Left renal cortex interstitium (tissue), 4 donors: Measurements from ENCODE around the gene TBC1D8B. TPM values are rescaled to one million over a fixed set of nuclear protein-coding genes. Genes with fewer than 3 reads are reported as not detected.
"Not testable (repeated sequence)": the region's sequence is repeated elsewhere in the genome, so short reads cannot be mapped to it uniquely, and the experiment has no call there.

ENCODE experiments used
- DNase-seq, 4 donors: peaks; one replicate each; pipeline ENCODE4 v3.0.0-alpha.2; 2013; ENCODE audit warnings: low read depth in 4 of 4, low spot score in 2 of 4, missing footprints in 1 of 4
- polyA plus RNA-seq, 4 donors: library from polyadenylated mRNA; unstranded; fragments of 120-200 nt; gene quantifications; one replicate each; pipeline ENCODE4 v1.2.1, GENCODE V29; 2013; ENCODE audit not compliant: insufficient read length in 4 of 4

Gene TBC1D8B
- 1 to 10 TPM; 5.3 to 5.7 (median 5.4) TPM for polyA plus RNA-seq

DNA sequence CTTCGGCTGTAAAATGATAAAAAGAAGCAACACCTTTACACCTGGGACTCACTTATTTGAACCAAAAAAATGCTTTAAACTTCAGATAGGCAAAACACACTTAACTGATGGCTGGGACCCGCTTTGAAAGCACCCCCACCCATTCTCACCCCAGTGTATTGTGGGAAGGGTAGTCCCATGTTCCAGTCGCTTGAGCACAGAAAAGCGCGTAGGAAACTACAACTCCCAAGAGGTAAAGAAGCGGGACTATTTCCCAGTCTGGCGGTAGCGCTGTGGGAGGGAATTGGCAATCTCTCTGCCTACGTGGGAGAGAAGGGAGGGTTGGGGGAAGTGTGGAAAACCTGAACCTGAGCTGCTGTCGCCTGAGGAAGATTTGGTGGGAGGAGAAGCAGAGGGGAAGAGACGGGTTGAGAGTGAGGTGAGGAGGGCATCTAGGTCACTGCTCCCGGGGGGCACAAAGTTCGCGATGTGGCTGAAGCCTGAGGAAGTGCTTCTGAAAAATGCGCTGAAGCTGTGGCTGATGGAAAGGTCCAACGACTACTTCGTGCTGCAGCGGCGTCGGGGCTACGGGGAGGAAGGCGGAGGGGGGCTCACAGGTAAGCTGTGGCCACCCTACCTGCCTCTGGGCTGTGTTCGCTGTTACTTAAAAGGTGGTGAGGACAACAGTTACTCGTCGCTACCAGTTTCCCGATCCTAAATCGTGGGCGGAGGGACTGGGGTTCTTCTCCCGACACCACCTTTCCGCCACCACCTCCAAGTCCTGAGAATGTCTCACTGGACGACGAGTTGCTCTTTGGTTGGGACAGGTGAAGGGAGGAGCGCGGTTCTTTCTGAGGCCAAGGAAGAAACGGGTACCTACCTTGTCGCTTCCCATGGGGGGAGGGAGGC lies at the start of gene TBC1D8B:
TSS of gene TBC1D8B (plus strand) at position 286 of the 888 bp plus-strand sequence. CDS start at position 467, 181 bp downstream.
- peak; percentile 47 to 85 (median 68) for DNase-seq

DNA sequence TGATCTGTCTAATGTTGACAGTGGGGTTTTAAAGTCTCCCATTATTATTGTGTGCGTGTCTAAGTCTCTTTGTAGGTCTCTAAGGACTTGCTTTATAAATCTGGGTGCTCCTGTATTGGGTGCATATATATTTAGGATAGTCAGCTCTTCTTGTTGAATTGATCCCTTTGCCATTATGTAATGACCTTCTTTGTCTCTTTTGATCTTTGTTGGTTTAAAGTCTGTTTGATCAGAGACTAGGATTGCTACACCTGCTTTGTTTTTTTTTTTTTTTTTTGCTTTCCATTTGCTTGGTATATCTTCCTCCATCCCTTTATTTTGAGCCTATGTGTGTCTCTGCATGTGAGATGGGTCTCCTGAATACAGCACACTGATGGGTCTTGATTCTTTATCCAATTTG lies 33.2 kb upstream of the TBC1D8B start:
- not testable (repeated sequence) for DNase-seq

DNA sequence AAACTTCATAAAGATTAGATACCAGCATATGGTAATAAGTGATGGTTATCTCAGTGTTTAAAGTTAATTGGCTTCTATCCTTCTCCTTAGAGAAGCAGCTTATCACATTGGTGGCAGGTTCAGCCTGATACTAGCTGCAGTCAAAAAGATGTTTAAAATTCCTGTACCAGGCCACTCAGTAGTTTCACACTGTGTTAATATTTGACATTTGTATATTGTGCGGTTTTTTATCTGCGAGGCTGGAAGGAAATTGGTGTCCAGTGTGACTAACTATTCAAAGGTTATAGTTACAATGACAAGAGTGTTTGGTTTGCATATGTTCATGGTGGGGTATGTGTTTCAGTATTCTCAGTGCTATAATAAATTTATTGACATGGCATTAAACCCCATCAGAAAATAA lies 27.5 kb upstream of the TBC1D8B start:
- no peak for DNase-seq

DNA sequence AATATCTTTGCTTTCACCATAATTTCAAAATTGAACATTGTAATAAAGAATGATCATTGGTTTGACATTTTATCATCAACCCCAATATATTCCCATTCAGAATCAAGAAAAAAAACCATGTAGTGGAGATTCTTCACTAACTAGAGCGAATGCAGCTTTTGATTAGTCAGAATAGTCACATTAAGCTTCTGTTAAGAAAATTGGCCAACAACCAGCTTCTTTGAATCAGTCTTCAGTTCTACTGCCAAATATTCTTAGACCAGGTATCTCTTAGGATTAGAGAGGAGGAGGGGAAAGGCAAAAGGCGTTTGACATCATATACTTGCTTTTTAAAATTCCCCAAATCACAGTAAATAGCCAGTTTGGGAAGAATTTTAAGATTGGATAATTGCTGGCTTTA lies 22.2 kb upstream of the TBC1D8B start:
- DNase-seq = no peak

DNA sequence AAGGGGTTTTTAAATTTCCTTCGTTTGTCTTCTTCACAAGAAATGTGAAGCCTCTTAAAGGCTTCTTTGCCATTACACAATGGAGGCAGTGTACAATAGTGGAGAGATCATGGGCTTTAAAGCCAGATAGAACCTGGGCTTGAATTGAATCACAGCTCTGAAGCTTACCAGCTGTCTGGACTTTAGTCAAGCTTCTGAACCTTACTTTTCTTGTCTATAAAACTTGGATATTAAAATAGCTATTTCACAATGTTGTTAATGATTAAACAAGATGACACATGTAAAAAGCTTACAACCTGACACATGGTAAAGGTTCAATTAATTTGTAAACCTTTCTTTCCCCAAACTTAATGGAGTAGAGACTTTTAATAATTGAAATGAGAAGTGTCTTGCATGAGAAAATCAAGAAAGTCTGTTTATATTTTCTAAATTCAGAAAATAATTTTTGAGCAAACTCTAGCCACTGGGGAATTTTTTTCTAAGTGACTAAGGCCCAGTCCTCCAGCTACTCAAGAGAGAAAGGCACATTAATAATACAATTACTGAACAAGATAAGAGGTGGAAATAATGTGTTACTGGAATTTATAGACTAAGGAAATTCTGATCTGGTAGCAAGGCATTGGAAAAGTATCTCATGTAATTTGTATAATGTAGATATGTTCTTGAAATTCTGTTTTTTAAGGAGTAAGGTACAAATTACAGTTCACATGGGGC lies 21.7 kb upstream of the TBC1D8B start:
- DNase-seq = no peak

DNA sequence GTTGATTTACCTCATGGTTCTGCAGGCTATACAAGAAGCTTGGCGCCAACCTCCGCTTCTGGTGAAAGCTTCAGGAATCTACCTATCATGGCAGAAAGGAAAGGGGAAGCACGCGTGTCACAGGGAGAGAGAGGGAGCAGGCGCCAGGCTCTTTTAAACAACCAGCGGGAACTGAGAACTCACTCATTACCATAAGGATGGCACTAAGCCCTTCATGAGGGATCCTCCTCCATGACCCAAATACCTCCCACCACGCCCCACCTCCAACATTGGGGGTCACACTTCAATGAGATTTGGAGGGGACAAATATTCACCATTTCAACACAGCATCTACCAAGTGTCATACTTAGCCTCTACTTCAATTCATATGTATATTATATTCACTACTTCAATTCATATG lies 18.8 kb upstream of the TBC1D8B start:
- no peak for DNase-seq

DNA sequence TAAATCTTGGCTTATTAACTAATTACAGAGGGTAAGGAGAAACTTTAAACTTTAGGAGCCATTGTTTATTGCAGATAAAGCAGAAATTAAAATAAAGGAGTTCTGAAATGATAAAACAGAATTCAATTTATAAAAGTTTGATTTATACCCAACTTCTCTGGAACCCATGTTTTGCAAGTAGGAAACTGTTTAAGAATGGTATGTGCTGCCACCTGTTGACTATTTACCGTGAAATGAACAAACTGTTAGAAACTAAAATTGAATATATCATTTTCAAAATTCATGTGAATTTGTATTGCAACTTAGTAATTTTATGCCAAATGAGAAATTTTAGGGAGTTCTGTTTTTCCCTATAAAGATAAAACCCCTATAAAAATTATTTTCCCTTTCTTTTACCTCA lies 11.0 kb upstream of the TBC1D8B start:
- no peak for DNase-seq

DNA sequence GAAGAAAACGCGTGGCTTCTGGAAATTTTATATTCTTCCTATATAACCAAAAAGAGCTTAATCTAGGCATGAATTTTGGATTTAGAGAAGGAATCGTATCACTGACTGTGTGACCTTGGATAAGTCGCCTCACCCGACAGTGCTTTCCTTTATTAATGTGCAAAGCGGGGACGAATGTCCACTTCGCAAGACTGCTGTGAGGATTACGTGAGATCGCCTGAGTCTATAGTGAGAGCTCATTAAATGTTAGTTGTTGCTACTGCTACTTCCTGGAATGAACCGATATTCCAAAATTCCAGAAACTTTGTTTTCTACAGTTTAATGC lies 448 bp upstream of the TBC1D8B start:
- no peak for DNase-seq

DNA sequence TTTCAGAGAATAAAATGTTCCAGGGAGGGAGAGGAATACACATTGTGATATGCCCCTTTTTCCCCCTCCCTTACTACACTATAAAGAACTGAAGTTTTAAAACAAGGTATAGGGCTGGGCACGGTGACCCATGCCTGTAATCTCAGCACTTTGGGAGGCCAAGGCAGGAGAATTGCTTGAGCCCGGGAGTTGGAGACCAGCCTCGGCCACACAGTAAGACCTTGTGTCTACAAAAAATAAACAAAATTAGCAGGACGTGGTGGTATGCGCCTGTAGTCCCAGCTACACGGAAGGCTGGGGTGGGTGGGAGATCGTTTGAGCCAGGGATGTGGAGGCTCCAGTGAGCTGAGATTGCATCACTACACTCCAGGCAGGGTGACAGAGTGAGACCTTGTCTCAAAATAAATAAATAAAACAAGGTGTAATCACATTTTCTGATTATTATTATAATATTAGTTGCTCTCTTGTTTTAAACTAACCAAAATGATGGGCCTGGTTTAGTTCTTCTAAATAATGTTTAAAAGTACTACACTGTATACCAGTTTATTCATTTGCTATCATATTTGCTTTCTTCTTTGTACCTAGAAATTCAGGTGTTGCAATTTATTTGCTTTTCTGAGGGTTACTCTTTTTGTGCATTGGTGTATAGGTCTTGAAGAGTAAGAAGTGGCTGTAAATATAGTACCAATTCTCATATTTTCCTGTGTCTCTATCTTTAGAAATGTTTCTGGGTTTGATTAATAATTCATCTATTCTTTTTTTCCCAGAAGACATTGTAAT lies 8.8 kb downstream of the TBC1D8B start:
- DNase-seq = no peak

DNA sequence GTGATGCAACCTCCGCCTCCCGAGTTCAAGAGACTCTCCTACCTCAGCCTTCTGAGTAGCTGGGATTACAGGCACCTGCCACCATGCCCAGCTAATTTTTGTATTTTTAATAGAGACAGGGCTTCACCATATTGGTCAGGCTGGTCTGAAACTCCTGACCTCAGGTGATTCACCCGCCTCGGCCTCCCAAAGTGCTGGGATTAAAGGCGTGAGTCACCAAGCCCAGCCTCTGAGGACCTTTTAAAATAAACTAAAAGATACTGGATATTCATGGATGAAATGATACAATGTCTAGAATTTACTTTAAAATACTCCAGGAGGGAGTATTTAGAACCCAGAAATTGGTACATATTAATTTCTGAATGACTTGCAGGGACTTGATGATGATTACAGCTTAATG lies 10.5 kb downstream of the TBC1D8B start:
- not testable (repeated sequence) for DNase-seq

DNA sequence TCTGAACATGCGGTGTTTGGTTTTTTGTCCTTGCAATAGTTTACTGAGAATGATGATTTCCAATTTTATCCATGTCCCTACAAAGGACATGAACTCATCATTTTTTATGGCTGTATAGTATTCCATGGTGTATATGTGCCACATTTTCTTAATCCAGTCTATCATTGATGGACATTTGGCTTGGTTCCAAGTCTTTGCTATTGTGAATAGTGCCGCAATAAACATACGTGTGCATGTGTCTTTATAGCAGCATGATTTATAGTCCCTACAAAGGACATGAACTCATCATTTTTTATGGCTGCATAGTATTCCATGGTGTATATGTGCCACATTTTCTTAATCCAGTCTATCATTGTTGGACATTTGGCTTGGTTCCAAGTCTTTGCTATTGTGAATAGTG lies 11.6 kb downstream of the TBC1D8B start:
- not testable (repeated sequence) for DNase-seq

DNA sequence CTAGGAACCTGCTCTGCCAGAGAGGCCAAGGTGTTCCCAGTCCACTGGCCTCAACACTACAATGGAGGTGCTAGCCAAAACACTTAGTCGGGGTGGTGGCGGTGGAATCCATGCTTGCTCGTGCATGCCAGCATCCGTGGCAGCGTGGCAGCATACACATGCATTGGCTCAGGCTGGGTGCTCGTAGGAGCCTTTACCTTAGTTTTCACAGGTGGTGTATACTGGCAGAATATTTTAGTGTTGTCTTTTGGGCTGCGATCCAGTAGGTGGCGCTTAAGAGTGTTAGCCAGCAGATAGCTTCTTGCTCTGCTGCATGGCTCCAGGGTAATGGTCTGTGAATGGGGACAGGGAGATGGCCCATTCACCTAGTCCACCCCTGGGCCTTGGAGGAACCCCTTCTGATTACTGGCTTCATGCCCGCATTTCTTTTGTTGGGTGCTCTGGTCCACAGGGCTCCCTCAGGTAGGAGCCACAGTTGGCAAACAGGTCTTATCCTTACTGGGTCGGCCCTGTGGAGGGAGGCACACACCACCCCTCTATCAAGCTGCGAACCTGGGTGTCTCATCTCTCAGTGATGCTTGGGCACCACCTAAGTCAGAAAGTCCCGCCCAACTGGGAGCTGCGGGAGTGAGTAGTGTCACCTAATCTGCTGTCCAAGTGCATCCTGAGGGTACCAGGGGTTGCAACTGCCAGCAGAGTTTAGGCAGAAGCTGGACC lies 60.7 kb downstream of the TBC1D8B start:
- DNase-seq = no peak

DNA sequence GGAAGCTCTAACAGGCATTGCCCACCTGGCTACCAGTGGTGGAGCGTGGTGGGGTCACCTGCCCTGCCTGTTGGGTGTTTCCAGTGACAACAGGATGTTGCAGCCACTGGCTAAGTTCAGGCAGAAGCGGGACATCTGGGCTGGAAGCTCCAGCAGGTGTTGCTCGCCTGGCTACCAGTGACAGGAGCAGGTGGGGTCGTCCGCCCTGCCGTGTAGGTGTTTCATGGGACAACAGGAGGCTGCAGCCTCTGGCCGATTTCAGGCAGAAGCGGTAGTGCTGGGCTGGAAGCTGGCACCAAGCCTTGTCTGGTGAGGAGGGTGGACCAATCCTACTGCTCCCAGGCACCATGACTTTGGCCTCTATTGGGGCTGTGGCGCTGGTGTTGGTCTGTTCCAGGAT lies 61.2 kb downstream of the TBC1D8B start:
- DNase-seq = no peak

DNA sequence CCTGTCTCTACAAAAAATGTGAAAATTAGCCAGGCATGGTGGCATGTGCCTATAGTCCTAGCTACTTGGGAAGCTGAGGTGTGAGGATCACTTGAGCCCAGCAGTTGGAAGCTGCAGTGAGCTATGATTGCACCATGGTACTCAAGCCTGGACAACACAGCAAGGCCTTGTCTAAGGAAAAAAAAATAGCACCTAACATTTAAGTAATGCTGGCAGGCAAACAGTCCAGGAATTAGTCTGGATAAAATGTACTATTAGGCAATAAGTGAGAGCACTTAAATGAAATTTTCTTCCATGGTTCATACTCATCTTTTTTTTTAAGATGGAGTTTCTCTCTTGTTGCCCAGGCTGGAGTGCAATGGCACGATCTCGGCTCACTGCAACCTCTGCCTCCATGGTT lies 70.3 kb downstream of the TBC1D8B start:
- not testable (repeated sequence) for DNase-seq

DNA sequence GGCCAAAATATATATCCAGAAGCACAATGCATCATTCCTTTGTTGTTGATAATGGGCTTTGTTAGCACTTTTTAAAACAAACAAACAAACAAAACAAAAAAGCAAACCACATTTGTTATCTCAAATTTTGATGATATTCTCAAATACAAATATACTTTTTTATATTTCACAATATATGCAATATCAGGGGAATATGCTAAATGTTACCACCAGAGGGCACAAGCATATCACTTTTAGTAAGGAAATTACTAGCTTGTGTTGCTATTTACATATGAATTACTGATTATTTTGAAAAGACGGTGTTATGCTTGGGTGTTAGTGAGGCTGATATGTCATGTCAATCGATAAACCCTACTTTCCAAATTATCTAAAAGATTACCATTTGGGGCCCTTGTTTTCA lies 71.6 kb downstream of the TBC1D8B start:
- no peak for DNase-seq

DNA sequence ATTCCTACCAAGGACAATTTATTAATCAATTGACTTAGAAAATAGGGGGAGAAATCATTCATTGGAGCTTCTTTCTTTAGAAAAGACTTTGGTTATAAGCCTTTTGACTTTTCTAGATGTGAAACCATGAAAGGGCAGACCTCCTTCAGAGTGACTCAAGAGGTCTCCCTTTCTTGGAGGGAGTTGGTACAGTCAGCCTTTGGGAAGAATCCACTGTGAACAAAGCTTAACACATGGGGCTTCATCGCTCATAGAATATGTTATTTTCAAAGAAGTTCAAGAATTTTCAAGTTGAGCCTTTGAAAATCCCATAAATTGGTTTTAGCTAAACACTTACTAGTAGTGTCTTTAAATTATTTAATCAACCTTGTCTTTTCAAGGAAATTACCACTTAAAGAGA lies 72.7 kb downstream of the TBC1D8B start:
- no peak for DNase-seq

DNA sequence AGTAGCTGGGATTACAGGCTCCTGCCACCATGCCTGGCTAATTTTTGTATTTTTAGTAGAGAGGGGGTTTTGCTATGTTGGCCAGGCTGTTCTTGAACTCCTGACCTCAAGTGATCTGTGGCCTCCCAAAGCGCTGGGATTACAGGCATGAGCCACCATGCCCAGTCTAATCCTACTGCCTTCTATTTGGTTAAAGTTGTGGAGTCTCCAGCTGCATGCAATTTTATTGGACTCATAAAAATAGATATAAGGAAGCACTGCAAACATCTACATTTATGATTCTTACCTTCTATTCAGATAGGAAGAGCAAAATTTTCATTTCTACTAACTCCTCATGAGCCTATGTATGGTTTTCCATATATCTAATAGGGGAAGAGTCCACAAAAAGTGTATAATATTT lies 87.0 kb downstream of the TBC1D8B start:
- no peak for DNase-seq

DNA sequence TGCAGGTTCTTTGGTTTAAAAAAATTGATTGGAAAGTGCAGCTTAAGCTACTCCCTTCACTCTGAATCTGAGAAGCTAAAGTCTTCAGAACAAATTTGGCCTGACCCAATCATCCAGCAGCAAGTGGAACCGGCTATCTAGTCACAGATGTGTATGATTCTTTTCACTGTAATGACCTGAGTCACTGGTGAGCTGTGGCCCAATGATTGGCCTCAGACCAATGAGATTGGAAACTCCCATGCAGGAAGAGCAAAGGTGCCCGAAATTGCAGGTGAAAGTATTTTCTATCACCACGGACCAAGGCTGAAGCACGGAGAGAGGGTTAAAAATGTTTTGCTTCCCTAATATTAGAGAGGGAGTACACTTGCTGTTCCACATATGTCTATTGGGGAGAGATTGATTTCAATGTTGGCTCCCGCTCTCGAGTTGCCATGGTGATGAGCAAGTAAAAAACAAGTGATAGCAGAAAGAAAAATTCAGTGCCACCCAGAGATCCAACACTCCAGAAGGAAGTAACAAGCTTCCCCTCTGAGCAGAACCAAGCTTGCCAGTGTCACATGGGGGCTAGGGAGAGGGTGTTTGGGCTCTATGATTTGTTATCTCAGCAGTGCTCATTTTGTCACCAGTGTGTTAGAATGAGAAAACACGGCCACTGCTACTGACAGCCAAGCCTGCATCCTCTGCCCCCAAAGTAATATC lies 89.4 kb downstream of the TBC1D8B start:
- no peak for DNase-seq

DNA sequence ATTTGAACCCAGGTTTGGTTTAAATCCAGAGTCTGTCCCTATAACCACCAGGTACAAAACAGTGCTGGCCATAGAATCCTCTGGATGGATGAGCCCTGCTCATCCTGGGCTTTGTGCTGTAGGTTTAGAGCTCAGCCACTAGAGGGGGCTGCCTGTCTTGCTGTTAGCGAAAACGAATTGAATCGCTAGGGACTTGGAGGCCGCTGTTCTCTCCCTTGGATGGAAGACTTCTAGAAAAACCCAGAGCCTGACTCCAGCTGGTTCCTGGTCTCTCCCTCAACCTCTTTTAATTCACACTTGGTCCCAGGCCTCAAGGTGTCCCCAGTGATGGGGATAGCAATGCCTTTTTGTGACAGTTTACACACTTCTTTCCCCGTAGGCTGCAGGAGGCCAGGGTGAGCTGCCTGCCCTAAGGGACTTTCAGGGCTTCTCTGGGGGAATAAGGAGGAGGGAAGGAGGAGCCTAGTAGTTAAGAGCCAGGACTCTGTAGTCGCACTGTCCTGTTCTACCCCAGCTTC lies 92.0 kb downstream of the TBC1D8B start:
- DNase-seq = peak in 2 of 4 donors; percentile 21 to 29

DNA sequence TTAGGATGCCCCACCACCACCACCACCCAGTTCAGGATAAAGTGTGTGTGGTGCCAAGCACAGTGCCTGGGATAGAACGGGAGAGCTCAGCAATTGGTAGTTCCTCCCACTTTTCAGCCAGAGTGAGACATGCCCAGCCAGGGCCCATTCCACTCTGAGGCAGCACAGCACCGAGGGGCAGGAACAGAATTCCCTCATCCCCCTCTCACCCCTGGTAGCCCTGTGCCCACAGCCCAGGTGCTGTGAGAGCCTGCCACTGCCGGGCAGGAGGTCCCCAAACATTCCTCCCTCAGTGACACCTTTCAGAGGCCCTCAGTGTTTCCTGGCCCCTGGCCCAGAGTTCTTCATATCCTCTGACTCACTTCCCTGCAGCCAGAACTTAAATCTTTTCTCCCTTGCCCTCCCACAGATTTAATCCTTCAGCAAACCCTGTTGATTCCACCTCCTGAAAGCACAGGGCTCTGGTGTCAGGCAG lies 92.5 kb downstream of the TBC1D8B start:
- no peak for DNase-seq
